NT2/D1 (cell line): Measurements from ENCODE around the gene STX16.

ENCODE experiments used
- DNase-seq: peaks from one replicate; pipeline ENCODE4 v3.0.0-alpha.2; 2011; ENCODE audit warnings: low read depth, low spot score
- H3K27me3 ChIP-seq: 2 replicates; pipeline ENCODE4 v1.6.0; 2011; ENCODE audit warnings: mild to moderate bottlenecking; ENCODE audit not compliant: insufficient read length, insufficient read depth
- H3K36me3 ChIP-seq: 2 replicates; pipeline ENCODE4 v1.6.1; 2011; ENCODE audit warnings: mild to moderate bottlenecking, low read length, mixed read lengths; ENCODE audit not compliant: insufficient read depth, insufficient read length
- H3K4me1 ChIP-seq: 2 replicates; pipeline ENCODE4 v1.5.1; 2011; ENCODE audit not compliant: insufficient read depth, insufficient read length
- H3K4me3 ChIP-seq: 2 replicates; pipeline ENCODE4 v1.5.1; 2011; ENCODE audit warnings: low read depth; ENCODE audit not compliant: insufficient read length
- H3K9ac ChIP-seq: 2 replicates; pipeline ENCODE4 v1.6.0; 2011; ENCODE audit warnings: low read depth; ENCODE audit not compliant: insufficient read length
- H3K9me3 ChIP-seq: 2 replicates; pipeline ENCODE4 v1.5.1; 2011; ENCODE audit warnings: mild to moderate bottlenecking, low read length; ENCODE audit not compliant: insufficient read depth
- SUZ12 ChIP-seq: IDR thresholded peaks from 2 replicates; pipeline ENCODE4 v1.6.1; 2011; ENCODE audit not compliant: insufficient read length, insufficient read depth; ENCODE audit errors: extremely low read depth
- YY1 ChIP-seq: IDR thresholded peaks from 2 replicates; pipeline ENCODE4 v1.6.1; 2011; ENCODE audit not compliant: insufficient read length, insufficient read depth
- ZNF274 ChIP-seq: IDR thresholded peaks from 2 replicates; pipeline ENCODE4 v1.6.1; 2011; ENCODE audit warnings: mild to moderate bottlenecking, low read depth, low read length

STX16 gene

DNA sequence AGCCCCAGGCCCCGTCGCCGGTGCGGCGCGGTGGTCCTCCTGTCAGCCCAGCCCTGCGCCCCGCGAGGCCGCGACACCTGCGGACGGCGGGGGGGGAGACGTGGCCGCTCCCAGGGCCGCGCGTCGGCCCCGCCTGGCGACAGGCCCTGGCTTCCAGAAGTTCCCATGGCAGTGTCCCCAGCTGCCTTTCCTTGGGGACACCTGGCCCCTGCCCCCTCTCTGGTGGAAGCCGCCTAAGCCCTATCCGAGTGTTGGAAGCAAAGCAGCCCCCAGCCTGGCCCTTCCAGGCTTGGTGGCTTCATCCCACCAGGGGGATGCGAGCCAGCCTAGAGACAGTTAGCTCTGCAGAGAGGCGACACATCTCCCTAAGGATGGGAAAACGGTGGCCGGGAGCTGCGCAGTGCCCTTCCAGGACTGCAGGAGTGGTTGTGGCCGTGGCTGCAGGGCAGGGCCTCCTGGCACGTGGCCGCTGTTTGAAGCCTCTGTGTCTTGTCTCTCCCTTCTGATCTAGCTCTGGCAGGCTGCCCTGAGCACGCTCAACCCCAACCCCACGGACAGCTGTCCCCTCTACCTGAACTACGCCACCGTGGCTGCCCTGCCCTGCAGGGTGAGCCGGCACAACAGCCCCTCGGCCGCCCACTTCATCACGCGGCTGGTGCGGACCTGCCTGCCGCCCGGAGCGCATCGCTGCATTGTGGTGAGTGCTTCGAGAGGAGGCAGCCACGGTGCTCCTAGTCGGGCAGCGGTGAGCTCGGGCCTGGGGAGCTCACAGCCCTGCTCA lies 42.3 kb downstream of the STX16 start:
- H3K4me1 ChIP-seq = peaks cover 45% of the 10 kb centered on the region
- no peak for DNase-seq
- peak overlapping the region; percentile 40 for H3K4me3 ChIP-seq
- peaks cover 50% of the 10 kb centered on the region for H3K36me3 ChIP-seq
- no peak for TF ChIP-seq YY1
- TF ChIP-seq ZNF274 = no peak
- no peak for TF ChIP-seq SUZ12
- H3K9ac ChIP-seq = peak overlapping the region; percentile 85
- peaks cover 5% of the 10 kb centered on the region; the same call in 1 of the 2 replicates for H3K9me3 ChIP-seq
- H3K27me3 ChIP-seq = no peaks in the 10 kb centered on the region

DNA sequence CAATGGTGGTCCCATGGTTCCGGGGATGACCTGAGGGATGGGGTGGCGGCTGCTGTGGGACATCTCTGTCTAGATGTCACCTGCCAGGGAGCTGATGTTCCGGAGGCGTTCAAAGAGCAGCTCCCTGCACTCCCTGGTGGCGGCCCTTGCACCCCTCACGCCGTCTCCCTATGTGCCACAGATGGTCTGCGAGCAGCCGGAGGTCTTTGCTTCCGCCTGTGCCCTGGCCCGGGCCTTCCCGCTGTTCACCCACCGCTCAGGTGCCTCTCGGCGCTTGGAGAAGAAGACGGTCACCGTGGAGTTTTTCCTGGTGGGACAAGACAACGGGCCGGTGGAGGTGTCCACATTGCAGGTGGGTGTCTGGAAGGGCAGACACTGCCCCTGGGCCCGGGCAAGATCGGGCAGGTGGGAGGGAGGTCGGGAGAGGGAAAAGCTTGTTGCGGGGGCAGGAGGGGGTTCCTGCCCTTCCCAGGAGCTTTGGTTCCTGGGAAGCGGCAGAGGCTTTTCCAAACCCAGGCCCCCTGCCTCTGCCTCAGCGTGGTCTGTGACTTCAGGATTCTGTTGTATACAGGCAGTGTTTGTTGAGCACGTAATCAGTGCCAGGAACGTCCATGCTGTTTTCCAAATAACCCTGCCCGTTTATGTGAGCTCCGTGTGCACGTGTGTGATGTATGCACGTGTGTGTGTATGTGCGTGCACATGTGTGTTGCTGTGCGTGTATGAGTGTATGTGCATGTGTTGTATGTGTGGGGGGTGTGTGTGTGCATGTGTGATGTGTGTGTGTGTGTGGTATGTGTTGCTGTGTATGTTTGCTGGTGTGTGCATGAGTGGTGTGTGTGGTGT lies 43.4 kb downstream of the STX16 start:
- no peak overlapping the region for H3K4me3 ChIP-seq
- H3K36me3 ChIP-seq = peaks cover 60% of the 10 kb centered on the region
- peak overlapping the region; percentile 85 for H3K9ac ChIP-seq
- H3K27me3 ChIP-seq = no peaks in the 10 kb centered on the region
- peaks cover 5% of the 10 kb centered on the region; the same call in 1 of the 2 replicates for H3K9me3 ChIP-seq
- peaks cover 42% of the 10 kb centered on the region for H3K4me1 ChIP-seq
- no peak for TF ChIP-seq SUZ12
- no peak for TF ChIP-seq ZNF274
- TF ChIP-seq YY1 = no peak
- no peak for DNase-seq

DNA sequence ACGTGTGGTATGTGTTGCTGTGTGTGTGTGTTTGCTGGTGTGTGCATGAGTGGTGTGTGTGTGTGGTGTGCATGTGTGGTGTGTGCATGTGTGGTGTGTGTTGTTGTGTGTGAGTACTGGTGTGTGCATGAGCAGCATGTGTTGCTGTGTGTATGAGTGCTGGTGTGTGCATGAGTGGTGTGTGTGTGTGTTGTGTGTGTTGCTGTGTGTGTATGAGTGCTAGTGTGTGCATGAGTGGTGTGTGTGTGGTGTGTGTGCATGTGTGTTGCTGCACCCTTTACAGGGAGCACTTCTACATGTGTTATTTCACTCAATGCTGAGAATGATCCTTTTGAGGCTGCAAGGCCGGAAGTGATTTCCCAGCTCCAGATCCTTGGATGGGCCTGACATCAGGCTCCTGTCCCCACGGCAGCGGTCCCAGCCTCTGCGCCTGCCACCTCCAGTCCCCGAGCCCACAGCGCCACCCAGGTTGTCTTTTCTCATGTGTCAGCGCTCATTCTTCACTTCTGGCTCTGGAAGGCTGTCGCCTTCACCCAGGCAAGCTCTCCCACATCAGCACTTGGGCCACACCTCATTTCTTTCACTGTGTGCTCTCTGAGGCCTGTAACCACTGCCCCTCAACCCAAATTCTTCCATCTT lies 44.1 kb downstream of the STX16 start:
- DNase-seq = no peak
- TF ChIP-seq SUZ12 (no peak), ZNF274 (no peak), YY1 (no peak)
- peaks cover 42% of the 10 kb centered on the region for H3K4me1 ChIP-seq
- H3K4me3 ChIP-seq = no peak overlapping the region
- peaks cover 5% of the 10 kb centered on the region; the same call in 1 of the 2 replicates for H3K9me3 ChIP-seq
- H3K36me3 ChIP-seq = peaks cover 68% of the 10 kb centered on the region
- H3K27me3 ChIP-seq = no peaks in the 10 kb centered on the region
- H3K9ac ChIP-seq = peak overlapping the region; percentile 14

DNA sequence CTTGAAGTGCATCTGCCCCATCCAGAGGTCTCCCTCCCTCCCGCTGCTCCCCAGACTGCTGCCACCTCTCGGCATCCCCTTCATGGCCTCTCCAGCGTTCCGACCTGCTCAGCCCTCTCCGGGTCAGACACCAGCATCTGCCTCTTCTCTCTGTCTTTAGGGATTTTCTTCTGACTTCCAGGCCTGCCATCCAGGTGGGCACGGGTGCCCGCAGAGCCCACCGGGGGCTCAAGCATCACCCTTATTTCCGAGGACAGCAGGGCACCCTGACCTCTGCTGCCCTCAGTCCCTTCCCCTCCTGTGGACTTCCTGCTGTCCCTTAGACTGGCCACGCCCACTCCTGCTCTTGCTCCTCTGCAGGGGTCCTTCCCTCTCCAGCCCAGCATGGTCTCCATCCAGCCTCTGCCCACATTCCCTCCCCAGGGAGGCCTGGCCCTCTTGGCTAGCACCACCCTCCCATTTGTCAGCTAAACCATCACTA lies 44.9 kb downstream of the STX16 start:
- Histone ChIP-seq H3K4me3 (no peak overlapping the region), H3K9me3 (peaks cover 5% of the 10 kb centered on the region; the same call in 1 of the 2 replicates), H3K4me1 (peaks cover 42% of the 10 kb centered on the region), H3K9ac (peak overlapping the region; percentile 14), H3K36me3 (peaks cover 75% of the 10 kb centered on the region), H3K27me3 (no peaks in the 10 kb centered on the region)
- TF ChIP-seq SUZ12 = no peak
- TF ChIP-seq ZNF274 = no peak
- no peak for TF ChIP-seq YY1
- DNase-seq = no peak

DNA sequence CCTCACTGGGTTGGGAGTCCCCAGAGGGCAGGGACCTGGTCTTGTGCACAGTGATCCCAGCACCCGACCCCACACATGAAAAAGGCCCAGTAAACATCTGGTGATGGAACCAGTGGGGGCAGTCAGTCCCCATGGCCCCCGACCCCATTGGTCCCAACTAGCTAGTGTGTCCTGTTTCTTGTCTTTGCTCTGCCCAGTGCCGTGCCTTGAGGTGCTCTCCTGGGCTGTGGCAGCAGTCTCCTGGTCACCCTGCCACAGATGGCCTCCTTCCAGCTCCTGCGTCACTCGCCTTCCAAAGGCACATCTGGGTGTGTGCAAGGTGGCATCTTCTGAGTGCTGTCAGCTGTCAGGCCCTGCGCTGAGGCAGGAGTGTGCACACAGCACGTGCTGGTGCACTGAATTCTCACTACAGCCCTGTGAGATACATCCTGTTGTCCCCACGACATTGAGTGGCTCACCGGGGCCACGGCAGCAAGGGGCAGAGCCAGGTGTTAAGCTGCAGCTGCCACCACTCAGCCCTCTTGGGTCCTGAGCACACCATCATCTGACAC lies 45.4 kb downstream of the STX16 start:
- H3K4me3 ChIP-seq = no peak overlapping the region
- H3K4me1 ChIP-seq = peaks cover 42% of the 10 kb centered on the region
- peaks cover 77% of the 10 kb centered on the region for H3K36me3 ChIP-seq
- no peaks in the 10 kb centered on the region for H3K27me3 ChIP-seq
- no peak overlapping the region for H3K9ac ChIP-seq
- TF ChIP-seq YY1 = no peak
- no peak for TF ChIP-seq ZNF274
- no peak for TF ChIP-seq SUZ12
- H3K9me3 ChIP-seq = peaks cover 5% of the 10 kb centered on the region; the same call in 1 of the 2 replicates
- DNase-seq = no peak

DNA sequence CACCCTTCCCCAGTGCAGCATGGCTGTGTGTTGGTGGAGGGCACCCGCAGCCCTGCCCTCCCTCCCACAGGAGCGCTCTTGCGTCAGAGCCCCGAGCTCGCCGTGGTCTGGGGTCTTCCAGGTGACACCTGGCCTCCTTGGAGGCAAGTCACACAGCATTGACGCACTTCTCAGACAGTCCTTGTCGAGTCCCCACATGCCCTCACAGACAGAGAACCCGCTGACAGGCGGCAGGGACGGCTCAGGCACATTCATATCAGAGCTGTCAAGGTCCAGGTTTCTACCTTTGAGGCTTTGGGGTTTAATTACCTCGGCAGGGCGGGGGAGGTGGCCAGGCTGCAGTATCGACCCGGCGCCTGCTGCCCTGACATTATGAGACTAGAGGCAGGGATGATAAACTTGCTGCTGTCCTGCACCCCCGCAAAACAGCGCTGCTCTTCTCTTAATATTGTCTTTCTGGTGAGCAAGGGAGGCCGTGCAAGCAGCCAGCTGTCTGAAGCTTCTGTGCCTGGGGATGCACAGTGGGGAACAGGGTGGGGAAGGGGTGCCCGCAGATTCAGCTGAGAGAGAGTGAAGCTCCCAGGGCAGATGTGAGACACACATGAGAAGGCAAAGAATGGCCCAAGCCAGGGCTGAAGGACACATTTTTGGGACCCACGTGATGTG lies 46.3 kb downstream of the STX16 start:
- H3K9ac ChIP-seq = no peak overlapping the region
- DNase-seq = no peak
- H3K36me3 ChIP-seq = peaks cover 81% of the 10 kb centered on the region
- TF ChIP-seq SUZ12 (no peak), ZNF274 (no peak), YY1 (no peak)
- H3K9me3 ChIP-seq = no peaks in the 10 kb centered on the region
- peaks cover 39% of the 10 kb centered on the region for H3K4me1 ChIP-seq
- no peak overlapping the region for H3K4me3 ChIP-seq
- no peaks in the 10 kb centered on the region for H3K27me3 ChIP-seq
